ENCODE data around the gene SHMT2.

SHMT2 gene

DNA sequence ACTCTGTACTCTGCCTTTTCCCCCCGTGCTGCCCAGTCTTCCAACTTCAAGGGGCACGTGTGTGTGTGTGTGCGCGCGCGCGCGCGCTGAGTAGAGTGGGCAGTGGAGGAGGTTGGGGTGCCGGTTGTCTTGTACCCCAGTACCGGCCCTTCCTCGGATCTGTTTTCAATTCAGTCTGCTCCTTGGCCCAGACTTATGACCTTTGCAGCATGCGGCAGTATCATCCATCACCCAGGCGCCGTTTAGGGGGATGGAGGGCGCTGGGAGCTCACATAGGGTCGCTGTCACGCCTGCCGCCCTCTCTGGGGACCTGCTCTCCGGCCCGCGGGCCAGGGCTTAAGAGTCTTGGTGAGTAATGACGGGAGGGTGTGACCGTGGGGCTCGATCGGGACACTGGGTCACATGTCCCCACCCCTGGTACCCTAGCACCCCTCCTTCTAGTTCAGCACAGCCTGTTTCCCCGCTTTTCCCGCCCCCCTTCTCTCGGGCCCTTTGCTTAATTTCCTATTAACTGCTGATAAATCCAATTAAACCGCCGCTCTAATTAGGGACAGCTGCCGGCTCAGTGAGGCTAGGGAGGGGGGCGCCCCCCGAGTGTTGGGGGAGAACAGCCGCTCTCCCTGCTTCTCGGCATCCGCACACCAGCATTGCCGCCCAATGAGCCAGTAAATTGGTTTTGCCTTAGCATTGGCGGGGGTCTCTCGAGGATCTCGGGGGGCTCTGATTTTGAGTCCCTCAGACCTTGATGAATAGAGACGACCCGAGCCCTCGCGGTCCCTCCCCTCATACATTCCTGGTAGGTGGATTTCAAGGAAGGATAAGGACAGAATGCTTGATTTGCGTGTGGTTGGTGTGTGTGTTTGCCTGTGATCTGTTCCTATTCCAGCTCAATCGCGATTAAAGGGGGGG is 12.1 kb downstream of the SHMT2 start:
- DNase-seq: no peak

DNA sequence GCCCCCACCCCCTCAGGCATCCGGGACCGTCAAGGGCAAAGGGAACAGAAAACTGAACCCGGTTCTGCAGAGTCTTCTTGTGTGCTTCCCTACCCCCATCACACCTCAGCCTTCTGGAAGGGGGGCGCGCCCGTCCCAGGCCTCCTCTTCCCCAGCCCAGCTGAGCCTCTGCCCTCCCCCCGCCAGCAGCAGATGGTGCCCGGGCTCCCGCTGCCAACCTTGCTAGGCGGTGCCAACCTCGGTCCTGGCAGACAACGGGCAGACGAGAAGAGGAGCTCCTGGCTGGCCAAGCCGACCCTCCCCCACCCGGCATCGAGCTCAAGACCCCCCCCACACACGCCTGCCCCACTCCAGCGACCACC is 12.8 kb downstream of the SHMT2 start:
- peak; percentile 68 to 78 for DNase-seq

- DNase-seq: peak; percentile 83 to 86
Measured at GRCh38 chr12:57242691-57243454, 13.4 kb downstream of the SHMT2 start.

DNA sequence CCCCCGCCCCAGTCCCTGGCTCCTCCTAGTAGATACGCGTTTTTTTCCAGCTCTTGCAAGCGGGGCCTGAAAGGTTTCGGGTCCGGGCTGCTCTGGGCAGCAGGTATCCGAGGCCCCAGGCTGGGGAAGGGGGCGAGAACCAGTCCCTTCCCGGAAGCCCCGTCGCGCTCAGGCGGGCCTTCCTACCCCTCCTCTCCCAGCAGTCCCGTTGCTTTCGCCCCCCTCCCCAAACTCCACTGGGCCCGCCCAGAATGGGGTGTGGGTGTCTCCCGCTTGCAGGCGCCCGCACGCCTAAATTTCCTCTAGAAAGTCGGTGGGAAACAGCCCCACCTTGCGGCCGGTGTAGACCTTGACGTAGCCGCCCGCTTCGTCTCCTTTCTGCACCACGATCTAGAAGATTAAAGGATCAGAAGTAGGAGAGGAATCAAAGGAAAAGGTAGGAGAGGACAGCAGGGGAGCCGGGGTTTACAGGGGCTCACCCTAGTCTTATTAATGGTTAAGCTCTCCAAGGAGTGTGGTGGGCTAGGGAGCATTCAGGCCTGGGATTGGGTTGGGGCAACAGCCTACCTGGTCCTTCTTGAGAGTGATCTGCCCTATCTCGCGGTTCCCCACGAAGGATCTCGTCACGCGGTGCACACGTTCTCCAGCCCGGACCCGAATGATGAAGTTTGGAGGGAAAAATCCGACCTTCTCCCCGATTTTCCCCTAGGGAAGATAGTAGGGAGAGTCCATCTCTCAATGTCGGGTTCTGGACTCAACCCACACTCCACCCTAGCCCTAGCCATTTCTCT is 14.2 kb downstream of the SHMT2 start:
- DNase-seq: peak; percentile 81 to 83

DNA sequence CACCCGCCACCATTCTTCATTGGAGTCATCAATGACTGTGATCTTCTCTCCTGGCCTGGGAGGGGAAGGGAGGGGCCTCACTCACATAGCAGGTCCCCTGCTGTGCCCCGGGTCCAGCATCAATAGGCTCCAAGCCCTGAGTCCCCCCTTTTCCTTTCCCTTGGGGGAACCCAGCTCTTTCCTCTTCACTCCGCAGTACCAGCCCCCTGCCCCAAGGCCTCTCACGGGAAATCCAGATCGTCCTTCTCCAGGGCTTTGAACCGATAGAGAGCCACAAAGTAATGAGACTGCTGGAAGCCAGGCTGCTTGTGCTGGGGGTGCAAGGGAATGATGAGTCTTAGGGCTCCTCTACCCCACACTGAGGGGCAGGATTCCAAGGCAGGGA is 14.8 kb downstream of the SHMT2 start:
- DNase-seq: no peak

DNA sequence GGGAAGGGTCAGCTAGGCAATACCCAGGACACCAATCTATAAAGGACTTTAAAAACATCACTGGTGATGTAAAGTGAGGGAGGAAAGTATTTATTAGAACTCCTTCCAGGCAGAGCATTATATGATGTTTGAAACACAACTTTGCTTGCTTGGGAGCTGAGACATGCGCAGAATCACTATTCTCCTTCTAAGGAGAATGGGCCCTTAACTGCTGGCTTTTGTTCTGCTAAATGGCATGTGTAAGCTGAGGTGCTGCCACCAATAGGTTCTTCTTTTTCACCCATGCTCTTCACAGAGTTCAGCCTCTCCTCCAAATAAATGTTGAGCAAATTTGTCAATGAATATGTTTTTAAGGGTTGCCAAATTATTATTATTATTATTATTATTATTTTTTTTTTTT is 17.5 kb downstream of the SHMT2 start:
- no peak for DNase-seq

DNA sequence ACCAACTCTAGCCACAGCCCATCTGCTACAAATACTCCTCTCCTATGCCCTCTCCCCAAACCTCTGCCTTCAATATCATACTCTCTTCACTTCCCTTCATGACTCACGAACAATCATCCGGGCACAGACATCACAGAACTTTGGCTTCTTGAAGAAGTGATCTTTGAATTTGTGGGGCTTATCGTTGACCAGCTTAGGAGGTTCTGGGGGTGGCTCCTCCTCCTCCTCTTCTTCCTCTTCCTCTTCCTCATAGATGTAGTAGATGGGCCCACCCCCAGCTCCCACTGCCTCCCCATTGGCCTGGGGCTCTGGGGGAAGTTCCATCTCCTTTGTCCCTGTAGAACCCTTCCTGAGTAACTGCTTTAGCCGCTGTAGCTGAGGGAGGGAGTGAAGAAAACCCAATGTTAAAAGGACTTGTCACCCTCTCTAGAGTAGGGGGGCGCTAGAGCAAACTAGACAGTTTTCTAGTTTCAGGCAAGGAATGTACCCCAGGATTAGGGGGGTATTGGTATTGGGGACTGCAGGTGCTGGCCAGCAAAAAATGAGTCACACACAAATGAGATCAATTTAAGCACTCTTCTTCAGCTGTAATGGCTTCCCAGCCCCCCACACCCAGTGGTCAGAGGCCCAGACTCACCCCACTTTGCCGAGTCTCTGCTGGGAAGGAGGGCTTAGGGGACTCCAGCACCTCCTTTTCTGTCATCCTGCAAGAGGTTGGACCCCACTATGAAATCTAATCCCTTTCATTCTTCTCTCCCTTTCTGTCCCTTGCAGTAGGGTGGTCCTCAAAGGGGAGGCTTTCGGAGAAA is 19.6 kb downstream of the SHMT2 start:
- DNase-seq: no peak

DNA sequence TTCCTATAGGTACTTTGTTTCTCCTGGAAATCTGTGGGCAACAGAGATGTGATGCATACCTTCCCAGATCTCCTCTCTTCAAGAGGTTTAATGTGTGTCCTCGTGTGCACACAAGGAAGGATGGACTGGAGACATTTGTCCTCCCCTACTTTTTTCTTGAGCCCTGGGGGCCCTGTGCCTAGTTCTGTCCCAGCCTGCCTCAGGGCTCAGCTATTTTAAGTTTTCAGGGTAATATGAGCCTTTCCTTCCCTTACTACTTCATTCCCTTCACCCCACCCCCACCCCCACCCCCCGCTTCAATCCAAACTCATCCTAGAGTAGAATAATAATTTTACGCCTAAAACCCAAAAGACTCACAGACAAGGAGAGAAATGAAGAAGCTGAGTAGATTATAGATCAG is 21.0 kb downstream of the SHMT2 start:
- DNase-seq: no peak

GRCh38 chr12:57250956-57251355 is 21.4 kb downstream of the SHMT2 start, which contains the start of gene STAC3:
Gene STAC3 (minus strand): TSS chr12:57251187. CDS start chr12:57249636, 1,551 bp downstream.
- DNase-seq: no peak

DNA sequence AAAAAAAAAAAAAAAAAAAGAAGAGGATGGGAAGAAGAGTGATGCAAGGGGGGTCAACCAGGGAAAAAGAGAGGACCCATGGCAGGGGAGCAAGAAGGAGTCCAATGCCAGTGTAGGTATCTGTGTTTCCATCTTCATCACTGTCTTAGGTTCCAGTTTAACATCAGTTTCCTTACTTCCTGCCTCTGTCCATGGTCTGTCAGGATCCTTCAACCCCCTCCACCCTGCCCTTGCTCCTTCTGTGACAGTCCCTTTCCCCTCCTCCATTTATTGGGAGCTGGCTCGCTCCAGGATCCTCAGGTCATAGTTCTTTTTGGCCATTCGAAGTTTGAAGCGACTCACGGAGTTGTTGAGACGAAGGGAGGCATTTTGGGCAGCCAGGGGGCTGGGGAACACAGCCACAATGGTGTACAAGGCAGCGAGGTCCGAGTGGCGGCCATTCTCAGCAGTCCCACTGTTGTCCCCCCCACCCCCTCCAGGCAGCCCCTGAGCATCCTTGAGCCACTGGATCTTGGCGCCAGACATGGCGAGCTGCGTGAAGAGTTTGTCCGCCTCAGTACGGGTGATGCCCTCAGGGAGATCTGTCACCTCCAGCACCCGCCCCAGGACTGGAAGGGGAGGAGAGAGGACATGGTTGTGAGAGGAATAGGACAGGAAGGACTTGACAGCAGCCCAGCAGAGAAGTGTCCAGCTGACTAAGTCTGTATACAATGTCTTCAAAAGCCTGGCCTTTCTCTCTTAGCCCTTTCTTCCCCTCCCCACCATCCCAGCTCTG is 25.2 kb downstream of the SHMT2 start:
- no peak for DNase-seq

GRCh38 chr12:57255916-57256315 is 26.4 kb downstream of the SHMT2 start:
- DNase-seq: no peak

DNA sequence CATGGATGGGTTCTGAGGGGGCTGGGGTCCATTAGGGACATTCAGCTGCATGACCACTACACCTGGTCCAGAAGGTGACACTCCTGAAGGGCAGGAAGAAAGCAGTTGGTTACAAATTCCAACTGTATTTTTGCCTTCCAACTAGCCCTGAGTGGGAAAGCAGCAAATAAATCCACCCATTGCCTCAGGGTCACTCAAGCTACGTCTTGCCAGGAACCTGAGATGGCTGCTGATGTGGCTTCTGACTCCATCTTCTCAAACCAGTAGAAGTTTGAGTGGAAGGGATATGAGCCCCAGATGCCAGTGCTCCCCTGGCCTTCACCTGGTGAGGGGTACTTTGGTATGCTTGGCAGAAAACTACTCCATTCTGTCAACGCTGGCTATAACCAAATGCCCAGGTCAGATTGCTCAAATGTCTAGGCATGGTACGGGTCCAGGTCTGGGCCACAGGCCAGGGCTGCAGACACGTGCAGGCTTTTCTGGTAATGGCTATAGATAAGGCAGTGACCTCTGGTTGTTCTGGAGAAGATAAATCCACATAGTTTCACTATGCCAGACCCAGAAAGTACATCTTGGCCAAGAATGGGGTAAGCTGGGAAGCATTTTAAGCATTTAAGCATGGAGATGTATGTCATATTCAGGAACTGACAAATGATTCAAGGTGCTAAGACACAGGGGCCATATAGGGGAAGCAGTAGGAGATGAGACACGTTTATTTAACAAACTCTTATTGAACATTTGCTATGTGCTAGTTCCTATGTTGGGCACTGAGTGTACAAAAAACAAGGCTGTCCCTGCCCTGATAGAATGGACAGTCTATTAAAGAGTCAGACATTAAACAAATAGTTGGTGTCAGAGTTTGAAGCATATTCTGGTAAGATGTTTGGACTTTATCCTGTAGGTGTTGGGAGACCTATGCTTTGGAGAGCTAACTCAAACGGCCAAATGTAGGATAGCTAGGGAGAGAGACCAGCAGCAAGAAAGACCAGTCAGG is 29.8 kb downstream of the SHMT2 start:
- no peak for DNase-seq

DNA sequence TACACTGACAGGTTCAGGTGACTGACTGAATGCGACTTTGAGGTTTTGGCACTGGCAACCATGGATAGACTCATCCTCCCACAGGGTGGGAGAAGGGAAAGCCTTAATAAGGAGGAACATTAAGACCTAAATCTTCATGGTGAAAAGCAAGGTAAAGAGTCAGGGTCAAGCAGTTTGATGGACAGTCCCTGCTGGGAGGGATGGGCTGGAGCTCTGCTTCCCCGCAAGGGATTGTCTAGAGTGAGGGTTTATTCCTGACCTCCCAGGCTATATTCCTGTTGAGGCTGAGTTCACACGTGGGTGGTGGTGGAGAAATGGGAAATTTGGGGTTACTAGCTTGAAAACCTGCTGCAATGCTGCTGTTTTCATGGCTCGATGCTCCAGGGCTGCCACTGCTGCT is 30.9 kb downstream of the SHMT2 start:
- no peak for DNase-seq

- peak; percentile 49 to 71 for DNase-seq
Measured at GRCh38 chr12:57261428-57261865, 31.9 kb downstream of the SHMT2 start.

- DNase-seq: no peak
Measured at GRCh38 chr12:57262126-57262822, 32.8 kb downstream of the SHMT2 start.

DNA sequence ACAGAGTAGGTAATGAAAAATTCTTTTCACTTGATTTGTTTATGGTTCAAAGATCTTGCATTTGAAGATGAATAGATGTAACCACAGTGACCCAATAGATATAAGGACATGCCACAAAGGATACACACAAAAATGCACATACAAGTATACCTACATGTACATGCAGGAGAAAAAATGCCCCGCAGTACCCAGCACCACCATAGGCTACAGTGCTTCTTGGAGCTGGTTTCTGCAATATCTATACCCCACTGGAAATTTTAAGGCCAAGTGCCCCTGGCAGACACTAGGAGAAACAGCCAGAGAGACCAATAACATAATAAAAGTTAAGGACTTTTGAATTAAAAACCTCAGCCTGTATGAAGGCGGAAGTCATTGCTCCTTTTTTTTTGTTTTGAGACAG is 33.6 kb downstream of the SHMT2 start:
- no peak for DNase-seq

DNA sequence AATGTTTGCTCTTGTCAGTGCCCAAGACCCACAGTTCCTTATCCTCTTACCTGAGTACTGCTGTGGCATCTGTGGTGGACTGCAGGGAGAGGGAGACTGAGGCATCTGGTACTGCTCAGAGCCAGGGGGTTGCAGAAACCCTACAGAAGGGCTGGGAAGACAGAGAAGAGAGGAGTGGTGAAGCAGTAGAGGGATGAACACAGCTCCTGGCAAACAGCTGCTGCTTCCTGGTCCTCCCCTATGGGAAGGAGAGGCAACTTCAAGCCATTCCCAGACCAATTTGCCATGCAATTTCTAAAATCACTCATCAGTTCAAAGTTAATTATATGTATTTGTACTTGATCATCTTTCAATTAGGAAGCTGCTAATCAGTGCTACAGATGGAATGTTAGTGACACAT is 37.2 kb downstream of the SHMT2 start:
- no peak for DNase-seq

DNA sequence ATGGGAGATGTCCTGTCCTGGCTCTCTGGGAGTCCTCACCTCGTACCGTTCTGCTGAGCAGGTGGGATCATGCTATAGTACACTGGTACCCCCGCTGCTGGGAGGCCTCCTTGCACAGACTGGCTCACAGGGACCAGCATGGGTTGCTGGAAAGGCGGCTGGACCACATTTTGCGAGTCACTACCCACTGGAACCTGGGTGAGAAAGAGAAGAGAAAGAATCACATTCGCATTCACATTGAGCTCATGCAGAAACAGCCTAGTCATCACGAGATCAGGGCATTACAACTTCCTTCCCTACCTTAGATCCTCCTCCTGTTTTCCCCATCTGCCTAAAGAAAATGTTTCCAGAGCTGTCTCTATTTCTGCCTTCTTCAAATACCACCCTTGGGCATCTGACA is 38.8 kb downstream of the SHMT2 start:
- DNase-seq: no peak

DNA sequence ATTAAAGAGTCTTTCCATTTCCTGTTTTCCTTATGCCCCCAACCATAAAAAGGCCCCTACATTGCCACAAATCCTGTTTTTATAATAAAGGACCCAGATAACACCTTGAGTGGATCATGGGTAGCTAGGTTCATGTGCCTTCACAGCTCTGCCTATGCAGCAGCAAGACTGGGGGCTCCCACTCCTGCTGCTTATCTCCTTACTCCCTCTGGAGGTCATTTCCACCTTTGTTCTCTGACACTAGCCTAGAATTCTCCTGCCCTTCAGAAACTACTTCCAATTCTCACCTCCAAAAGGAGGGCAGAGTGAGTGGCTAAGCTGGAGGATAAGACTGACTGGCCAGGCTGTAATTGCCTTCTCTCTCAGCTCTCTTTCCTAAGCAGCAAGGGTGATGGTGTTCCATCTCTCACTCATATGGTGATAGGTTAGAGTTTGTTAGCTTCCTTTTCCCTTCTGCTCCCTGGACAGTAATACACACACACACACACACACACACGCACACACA is 41.5 kb downstream of the SHMT2 start:
- no peak for DNase-seq

All from NCI-H2081 (cell line).